HEK293 (cell line): ENCODE data around the gene ANKRD31.

Source experiments
- CTCF ChIA-PET: fragments of 350-600 bp; formaldehyde crosslinking; extraction: SDS; loops from one replicate; lab custom pipeline; 2021; ENCODE audit warnings: antibody characterized with exemption; lab: Yijun Ruan, JAX
- POLR2A ChIA-PET: fragments of 300-600 bp; formaldehyde crosslinking; extraction: SDS; loops from one replicate; lab custom pipeline; 2020; ENCODE audit warnings: antibody characterized with exemption, inconsistent platforms; lab: Yijun Ruan, JAX
- H3K27ac ChIP-seq: fragments of 200-500 bp; sonication (Bioruptor generic); 2 replicates; pipeline ENCODE4 v1.5.1; 2014; ENCODE audit warnings: low read depth, low read length, control low read depth, inconsistent platforms; ENCODE audit errors: extremely low read depth
- H3K36me3 ChIP-seq, 2 experiments: fragments of 200-500 bp in 1 of 2; sonication (Bioruptor generic) in 1 of 2; 1 replicate in 1 of 2; 2 replicates in 1 of 2; pipeline ENCODE4 v1.5.1; 2014 to 2017; ENCODE audit warnings: inconsistent platforms in 2 of 2, low read length in 2 of 2; ENCODE audit not compliant: control insufficient read depth in 2 of 2, insufficient read depth in 1 of 2
- H3K4me1 ChIP-seq: fragments of 200-500 bp; sonication (Bioruptor generic); 2 replicates; pipeline ENCODE4 v1.5.1; 2014; ENCODE audit warnings: mild to moderate bottlenecking, low read length, inconsistent platforms; ENCODE audit not compliant: control insufficient read depth, insufficient read depth
- H3K4me3 ChIP-seq: 2 replicates; pipeline ENCODE4 v1.5.1; 2011; ENCODE audit warnings: low read depth, mild to moderate bottlenecking, control low read depth, low read length, moderate library complexity
- H3K9me3 ChIP-seq: fragments of 200-500 bp; sonication (Bioruptor generic); 2 replicates; pipeline ENCODE4 v1.5.1; 2014; ENCODE audit warnings: low read depth, low read length, inconsistent platforms; ENCODE audit not compliant: control insufficient read depth, insufficient read depth
- KLF7 ChIP-seq: fragments of 450-650 bp; formaldehyde crosslinking; IDR thresholded peaks from 2 replicates; pipeline ENCODE4 v1.5.1; 2016; ENCODE audit warnings: missing biosample characterization, missing genetic modification characterization, borderline replicate concordance
- MEIS1 ChIP-seq: sonication (generic); formaldehyde crosslinking; IDR thresholded peaks from 2 replicates; pipeline ENCODE4 v1.8.1; 2022; ENCODE audit warnings: missing genetic modification reagents, mild to moderate bottlenecking, borderline replicate concordance
- PRDM1 ChIP-seq: fragments of 450-650 bp; formaldehyde crosslinking; IDR thresholded peaks from 2 replicates; pipeline ENCODE4; 2016; ENCODE audit warnings: missing biosample characterization, missing genetic modification characterization
- SP3 ChIP-seq: fragments of 450-650 bp; formaldehyde crosslinking; IDR thresholded peaks from 2 replicates; pipeline ENCODE4 v1.5.1; 2016; ENCODE audit warnings: missing biosample characterization, missing genetic modification characterization
- TCF7L2 ChIP-seq: IDR thresholded peaks from 2 replicates; pipeline ENCODE4 v1.6.1; 2011; ENCODE audit warnings: low read depth, mild to moderate bottlenecking, inconsistent platforms, low read length, moderate library complexity, borderline replicate concordance
- ZBTB1 ChIP-seq: fragments of 450-650 bp; formaldehyde crosslinking; IDR thresholded peaks from 2 replicates; pipeline ENCODE4 v1.5.1; 2016; ENCODE audit warnings: missing biosample characterization, missing genetic modification characterization
- ZBTB20 ChIP-seq: fragments of 450-650 bp; formaldehyde crosslinking; IDR thresholded peaks from 2 replicates; pipeline ENCODE4 v1.5.1; 2016; ENCODE audit warnings: missing biosample characterization, missing genetic modification characterization
- ZFHX2 ChIP-seq: fragments of 450-650 bp; formaldehyde crosslinking; conservative IDR thresholded peaks from 2 replicates; pipeline ENCODE4 v1.5.1; 2016; ENCODE audit warnings: missing biosample characterization, missing genetic modification characterization
- ZFP37 ChIP-seq: fragments of 450-650 bp; formaldehyde crosslinking; IDR thresholded peaks from 2 replicates; pipeline ENCODE4 v1.5.1; 2016; ENCODE audit warnings: missing biosample characterization, missing genetic modification characterization
- ZNF132 ChIP-seq: fragments of 450-650 bp; formaldehyde crosslinking; IDR thresholded peaks from 2 replicates; pipeline ENCODE4 v1.5.1; 2017; ENCODE audit warnings: missing biosample characterization, missing genetic modification characterization, borderline replicate concordance
- ZNF138 ChIP-seq: fragments of 450-650 bp; formaldehyde crosslinking; IDR thresholded peaks from 2 replicates; pipeline ENCODE4 v1.5.1; 2016; ENCODE audit warnings: missing biosample characterization, missing genetic modification characterization, borderline replicate concordance
- ZNF350 ChIP-seq: fragments of 450-650 bp; formaldehyde crosslinking; IDR thresholded peaks from 2 replicates; pipeline ENCODE4 v1.5.0; 2017; ENCODE audit warnings: missing biosample characterization, mild to moderate bottlenecking, missing genetic modification characterization
- ZNF366 ChIP-seq: fragments of 450-650 bp; formaldehyde crosslinking; conservative IDR thresholded peaks from 2 replicates; pipeline ENCODE4 v1.5.1; 2016; ENCODE audit warnings: missing biosample characterization, missing genetic modification characterization
- ZNF426 ChIP-seq: fragments of 450-650 bp; formaldehyde crosslinking; IDR thresholded peaks from 2 replicates; pipeline ENCODE4 v1.5.1; 2017; ENCODE audit warnings: missing biosample characterization, missing genetic modification characterization, mild to moderate bottlenecking, inconsistent platforms, moderate library complexity
- ZNF529 ChIP-seq: fragments of 450-650 bp; formaldehyde crosslinking; IDR thresholded peaks from 2 replicates; pipeline ENCODE4 v1.5.1; 2017; ENCODE audit warnings: missing genetic modification characterization, missing biosample characterization; ENCODE audit not compliant: insufficient replicate concordance
- ZNF629 ChIP-seq: fragments of 450-650 bp; formaldehyde crosslinking; IDR thresholded peaks from 2 replicates; pipeline ENCODE4 v1.5.1; 2017; ENCODE audit warnings: missing biosample characterization, missing genetic modification characterization
- ZNF660 ChIP-seq: fragments of 450-650 bp; IDR thresholded peaks from 2 replicates; pipeline ENCODE4 v1.5.1; 2018; ENCODE audit warnings: missing biosample characterization, mild to moderate bottlenecking, missing genetic modification characterization
- ZNF701 ChIP-seq: fragments of 450-650 bp; formaldehyde crosslinking; IDR thresholded peaks from 2 replicates; pipeline ENCODE4 v1.5.1; 2016; ENCODE audit warnings: missing biosample characterization, missing genetic modification characterization
- ZNF768 ChIP-seq: fragments of 450-650 bp; formaldehyde crosslinking; IDR thresholded peaks from 2 replicates; pipeline ENCODE4 v1.5.1; 2018; ENCODE audit warnings: missing biosample characterization, mild to moderate bottlenecking, missing genetic modification characterization
- TF ChIP-seq, protein P1 (sequence below): fragments of 450-650 bp; formaldehyde crosslinking; IDR thresholded peaks from 2 replicates; pipeline ENCODE4 v1.5.0; 2017; ENCODE audit warnings: missing biosample characterization, missing genetic modification characterization, borderline replicate concordance
- TF ChIP-seq, protein P2 (sequence below): fragments of 450-650 bp; formaldehyde crosslinking; conservative IDR thresholded peaks from 2 replicates; pipeline ENCODE4 v1.5.1; 2016; ENCODE audit warnings: low read depth, missing biosample characterization, missing genetic modification characterization
- TF ChIP-seq, protein P3 (sequence below): fragments of 450-650 bp; formaldehyde crosslinking; IDR thresholded peaks from 2 replicates; pipeline ENCODE4 v1.5.1; 2016; ENCODE audit warnings: missing biosample characterization, missing genetic modification characterization
- TF ChIP-seq, protein P4 (sequence below): fragments of 450-650 bp; formaldehyde crosslinking; IDR thresholded peaks from 2 replicates; pipeline ENCODE4 v1.5.1; 2016; ENCODE audit warnings: missing biosample characterization, missing genetic modification characterization
- TF ChIP-seq, protein P5 (sequence below): fragments of 450-650 bp; formaldehyde crosslinking; IDR thresholded peaks from 2 replicates; pipeline ENCODE4 v1.5.1; 2016; ENCODE audit warnings: missing biosample characterization, missing genetic modification characterization

Gene ANKRD31

DNA sequence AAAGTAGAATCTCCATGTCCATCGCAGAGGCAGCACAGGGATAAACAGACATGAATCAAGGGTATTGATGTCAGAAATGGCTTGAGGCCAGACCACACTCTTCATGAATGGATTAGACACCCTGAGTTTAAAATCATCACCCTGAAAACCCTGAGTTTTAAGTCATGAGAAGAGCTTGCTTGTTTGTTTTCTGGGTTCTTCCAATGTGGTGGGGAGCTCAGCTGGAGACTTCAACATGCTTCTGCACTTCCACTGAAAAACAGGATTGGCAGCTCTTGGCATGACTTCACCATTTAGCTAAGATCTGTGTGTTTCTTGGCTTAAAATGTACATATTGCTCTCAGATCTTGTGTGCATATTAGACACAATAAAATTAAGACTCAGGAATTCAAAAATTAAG is 194.2 kb downstream of the ANKRD31 start (continued):
- TF ChIP-seq, protein P1, sequence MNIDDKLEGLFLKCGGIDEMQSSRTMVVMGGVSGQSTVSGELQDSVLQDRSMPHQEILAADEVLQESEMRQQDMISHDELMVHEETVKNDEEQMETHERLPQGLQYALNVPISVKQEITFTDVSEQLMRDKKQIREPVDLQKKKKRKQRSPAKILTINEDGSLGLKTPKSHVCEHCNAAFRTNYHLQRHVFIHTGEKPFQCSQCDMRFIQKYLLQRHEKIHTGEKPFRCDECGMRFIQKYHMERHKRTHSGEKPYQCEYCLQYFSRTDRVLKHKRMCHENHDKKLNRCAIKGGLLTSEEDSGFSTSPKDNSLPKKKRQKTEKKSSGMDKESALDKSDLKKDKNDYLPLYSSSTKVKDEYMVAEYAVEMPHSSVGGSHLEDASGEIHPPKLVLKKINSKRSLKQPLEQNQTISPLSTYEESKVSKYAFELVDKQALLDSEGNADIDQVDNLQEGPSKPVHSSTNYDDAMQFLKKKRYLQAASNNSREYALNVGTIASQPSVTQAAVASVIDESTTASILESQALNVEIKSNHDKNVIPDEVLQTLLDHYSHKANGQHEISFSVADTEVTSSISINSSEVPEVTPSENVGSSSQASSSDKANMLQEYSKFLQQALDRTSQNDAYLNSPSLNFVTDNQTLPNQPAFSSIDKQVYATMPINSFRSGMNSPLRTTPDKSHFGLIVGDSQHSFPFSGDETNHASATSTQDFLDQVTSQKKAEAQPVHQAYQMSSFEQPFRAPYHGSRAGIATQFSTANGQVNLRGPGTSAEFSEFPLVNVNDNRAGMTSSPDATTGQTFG (tag by site-specific recombination) = no peak
- no peak for TF ChIP-seq ZNF350 (tag by site-specific recombination)
- TF ChIP-seq ZFHX2 = no peak
- TF ChIP-seq KLF7 (tag by site-specific recombination) = no peak
- TF ChIP-seq, protein P2, sequence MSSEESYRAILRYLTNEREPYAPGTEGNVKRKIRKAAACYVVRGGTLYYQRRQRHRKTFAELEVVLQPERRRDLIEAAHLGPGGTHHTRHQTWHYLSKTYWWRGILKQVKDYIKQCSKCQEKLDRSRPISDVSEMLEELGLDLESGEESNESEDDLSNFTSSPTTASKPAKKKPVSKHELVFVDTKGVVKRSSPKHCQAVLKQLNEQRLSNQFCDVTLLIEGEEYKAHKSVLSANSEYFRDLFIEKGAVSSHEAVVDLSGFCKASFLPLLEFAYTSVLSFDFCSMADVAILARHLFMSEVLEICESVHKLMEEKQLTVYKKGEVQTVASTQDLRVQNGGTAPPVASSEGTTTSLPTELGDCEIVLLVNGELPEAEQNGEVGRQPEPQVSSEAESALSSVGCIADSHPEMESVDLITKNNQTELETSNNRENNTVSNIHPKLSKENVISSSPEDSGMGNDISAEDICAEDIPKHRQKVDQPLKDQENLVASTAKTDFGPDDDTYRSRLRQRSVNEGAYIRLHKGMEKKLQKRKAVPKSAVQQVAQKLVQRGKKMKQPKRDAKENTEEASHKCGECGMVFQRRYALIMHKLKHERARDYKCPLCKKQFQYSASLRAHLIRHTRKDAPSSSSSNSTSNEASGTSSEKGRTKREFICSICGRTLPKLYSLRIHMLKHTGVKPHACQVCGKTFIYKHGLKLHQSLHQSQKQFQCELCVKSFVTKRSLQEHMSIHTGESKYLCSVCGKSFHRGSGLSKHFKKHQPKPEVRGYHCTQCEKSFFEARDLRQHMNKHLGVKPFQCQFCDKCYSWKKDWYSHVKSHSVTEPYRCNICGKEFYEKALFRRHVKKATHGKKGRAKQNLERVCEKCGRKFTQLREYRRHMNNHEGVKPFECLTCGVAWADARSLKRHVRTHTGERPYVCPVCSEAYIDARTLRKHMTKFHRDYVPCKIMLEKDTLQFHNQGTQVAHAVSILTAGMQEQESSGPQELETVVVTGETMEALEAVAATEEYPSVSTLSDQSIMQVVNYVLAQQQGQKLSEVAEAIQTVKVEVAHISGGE = no peak
- TF ChIP-seq ZNF426 (tag by site-specific recombination) = no peak
- no peak for TF ChIP-seq MEIS1 (CRISPR knock-in tag)

DNA sequence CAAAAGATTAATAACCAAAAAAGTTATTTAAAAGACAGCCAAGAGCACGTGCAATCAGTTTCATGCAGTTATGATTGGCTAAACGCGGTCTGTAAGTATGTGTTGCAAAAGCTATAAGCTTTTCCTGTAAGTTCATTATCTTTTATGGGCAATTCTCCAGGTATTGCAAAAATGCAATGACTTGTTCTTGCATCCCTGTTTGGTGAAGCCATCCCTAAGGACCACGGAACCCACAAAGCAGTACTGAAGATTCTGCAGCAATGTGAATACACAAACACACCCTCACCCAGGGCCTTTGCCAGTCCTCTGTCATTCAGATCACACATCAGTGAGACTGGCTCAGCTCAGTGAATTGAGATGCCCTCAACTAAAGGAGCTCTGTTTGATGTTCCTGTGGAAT is 195.7 kb downstream of the ANKRD31 start:
- Histone ChIP-seq H3K36me3 (peaks cover 0 to under 1% of the 10 kb centered on the region in 2 experiments; a peak in 1 of 3 replicates), H3K27ac (no peak overlapping the region), H3K4me3 (no peak overlapping the region), H3K4me1 (no peaks in the 10 kb centered on the region), H3K9me3 (no peaks in the 10 kb centered on the region)
- no peak for TF ChIP-seq ZNF138 (tag by site-specific recombination)
- TF ChIP-seq ZBTB20 (tag by site-specific recombination) = no peak
- TF ChIP-seq SP3 (tag by site-specific recombination) = no peak
- ChIA-PET CTCF (interaction anchor here (1.4 kb wide), 1 partner anchor 9 kb away, joined by 6 read pairs; no protein-coding TSS in a partner anchor), POLR2A (no interaction called here)

DNA sequence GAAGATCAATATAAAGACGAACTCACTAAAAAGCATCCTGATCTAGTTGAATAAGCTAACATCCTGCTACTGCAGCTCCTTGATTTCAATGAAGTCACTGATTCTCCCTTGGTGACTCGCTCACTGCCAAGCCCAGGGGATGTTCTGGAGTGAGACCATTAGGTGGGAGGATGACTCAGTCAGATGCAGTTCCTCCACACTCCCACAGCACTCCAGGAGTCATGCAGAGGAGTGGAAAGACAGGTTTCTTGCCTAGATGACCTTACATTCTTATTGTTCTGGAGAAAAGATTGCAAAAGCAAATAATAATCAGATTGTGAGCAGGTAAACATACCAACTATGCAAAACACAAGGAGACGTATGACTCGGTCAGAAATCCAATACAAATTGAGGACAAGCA is 199.6 kb downstream of the ANKRD31 start:
- Histone ChIP-seq H3K4me1 (no peaks in the 10 kb centered on the region), H3K36me3 (no peaks in the 10 kb centered on the region), H3K27ac (no peak overlapping the region), H3K9me3 (no peaks in the 10 kb centered on the region), H3K4me3 (no peak overlapping the region)
- POLR2A ChIA-PET = no interaction called here
- CTCF ChIA-PET = interaction anchor here (0.7 to 1.7 kb wide), 4 partner anchors 12 to 1238 kb away, joined by 3 to 11 read pairs (median 4); no protein-coding TSS in a partner anchor
- TF ChIP-seq ZFHX2 (peak; percentile 92), ZNF366 (peak; percentile 32; the same call in 1 of the 2 replicates), ZNF132 (no peak), ZNF701 (tag by site-specific recombination) (no peak), ZBTB1 (no peak), TCF7L2 (no peak), ZNF660 (tag by site-specific recombination) (0 out of 2 replicates have a peak, but pooled peaks have one; percentile 51), ZNF629 (tag by site-specific recombination) (0 out of 2 replicates have a peak, but pooled peaks have one; percentile 14), ZFP37 (tag by site-specific recombination) (no peak), PRDM1 (tag by site-specific recombination) (no peak), ZNF768 (no peak), ZNF529 (tag by site-specific recombination) (no peak)
- TF ChIP-seq, protein P3, sequence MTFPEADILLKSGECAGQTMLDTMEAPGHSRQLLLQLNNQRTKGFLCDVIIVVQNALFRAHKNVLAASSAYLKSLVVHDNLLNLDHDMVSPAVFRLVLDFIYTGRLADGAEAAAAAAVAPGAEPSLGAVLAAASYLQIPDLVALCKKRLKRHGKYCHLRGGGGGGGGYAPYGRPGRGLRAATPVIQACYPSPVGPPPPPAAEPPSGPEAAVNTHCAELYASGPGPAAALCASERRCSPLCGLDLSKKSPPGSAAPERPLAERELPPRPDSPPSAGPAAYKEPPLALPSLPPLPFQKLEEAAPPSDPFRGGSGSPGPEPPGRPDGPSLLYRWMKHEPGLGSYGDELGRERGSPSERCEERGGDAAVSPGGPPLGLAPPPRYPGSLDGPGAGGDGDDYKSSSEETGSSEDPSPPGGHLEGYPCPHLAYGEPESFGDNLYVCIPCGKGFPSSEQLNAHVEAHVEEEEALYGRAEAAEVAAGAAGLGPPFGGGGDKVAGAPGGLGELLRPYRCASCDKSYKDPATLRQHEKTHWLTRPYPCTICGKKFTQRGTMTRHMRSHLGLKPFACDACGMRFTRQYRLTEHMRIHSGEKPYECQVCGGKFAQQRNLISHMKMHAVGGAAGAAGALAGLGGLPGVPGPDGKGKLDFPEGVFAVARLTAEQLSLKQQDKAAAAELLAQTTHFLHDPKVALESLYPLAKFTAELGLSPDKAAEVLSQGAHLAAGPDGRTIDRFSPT (tag by site-specific recombination) = no peak
- TF ChIP-seq, protein P4, sequence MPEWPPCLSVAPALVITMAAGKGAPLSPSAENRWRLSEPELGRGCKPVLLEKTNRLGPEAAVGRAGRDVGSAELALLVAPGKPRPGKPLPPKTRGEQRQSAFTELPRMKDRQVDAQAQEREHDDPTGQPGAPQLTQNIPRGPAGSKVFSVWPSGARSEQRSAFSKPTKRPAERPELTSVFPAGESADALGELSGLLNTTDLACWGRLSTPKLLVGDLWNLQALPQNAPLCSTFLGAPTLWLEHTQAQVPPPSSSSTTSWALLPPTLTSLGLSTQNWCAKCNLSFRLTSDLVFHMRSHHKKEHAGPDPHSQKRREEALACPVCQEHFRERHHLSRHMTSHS (tag by site-specific recombination) = no peak
- TF ChIP-seq, protein P5, sequence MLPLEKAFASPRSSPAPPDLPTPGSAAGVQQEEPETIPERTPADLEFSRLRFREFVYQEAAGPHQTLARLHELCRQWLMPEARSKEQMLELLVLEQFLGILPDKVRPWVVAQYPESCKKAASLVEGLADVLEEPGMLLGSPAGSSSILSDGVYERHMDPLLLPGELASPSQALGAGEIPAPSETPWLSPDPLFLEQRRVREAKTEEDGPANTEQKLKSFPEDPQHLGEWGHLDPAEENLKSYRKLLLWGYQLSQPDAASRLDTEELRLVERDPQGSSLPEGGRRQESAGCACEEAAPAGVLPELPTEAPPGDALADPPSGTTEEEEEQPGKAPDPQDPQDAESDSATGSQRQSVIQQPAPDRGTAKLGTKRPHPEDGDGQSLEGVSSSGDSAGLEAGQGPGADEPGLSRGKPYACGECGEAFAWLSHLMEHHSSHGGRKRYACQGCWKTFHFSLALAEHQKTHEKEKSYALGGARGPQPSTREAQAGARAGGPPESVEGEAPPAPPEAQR (tag by site-specific recombination) = no peak
